OCI-LY7 (cell line): ENCODE measurements around the gene LRRC8C. TPM values are rescaled to one million over a fixed set of nuclear protein-coding genes. Genes with fewer than 3 reads are reported as not detected.

ENCODE experiments used
- BruUV-seq: library from RNA; stranded (reverse); fragments of 400-500 nt; replicated peaks from 2 replicates; lab custom pipeline; 2021; lab: Mats Ljungman, UMichigan
- CTCF ChIA-PET: fragments of 300-600 bp; sonication (Branson Sonifier 250); formaldehyde crosslinking; loops from one replicate; lab custom pipeline; 2022; ENCODE audit warnings: antibody characterized with exemption; ENCODE audit not compliant: unreplicated experiment; lab: Charles Lee
- POLR2A ChIA-PET: fragments of 300-600 bp; sonication (Branson Sonifier 250); formaldehyde crosslinking; loops from one replicate; lab custom pipeline; 2022; ENCODE audit warnings: antibody characterized with exemption; lab: Charles Lee
- DNase-seq: peaks from one replicate; pipeline ENCODE4 v3.0.0-alpha.2; 2015; ENCODE audit warnings: low spot score
- H2AFZ ChIP-seq: fragments of 200-600 bp; sonication (generic), shearing (Covaris generic); 2 replicates; pipeline ENCODE4 v1.6.1; 2014; ENCODE audit warnings: mild to moderate bottlenecking, antibody characterized with exemption, low read length, moderate library complexity
- H3K27ac ChIP-seq: fragments of 200-600 bp; sonication (generic); 2 replicates; pipeline ENCODE4 v1.5.1; 2014; ENCODE audit warnings: mixed run types, low read depth, mild to moderate bottlenecking, moderate library complexity, low read length, inconsistent platforms; ENCODE audit not compliant: poor library complexity, severe bottlenecking
- H3K36me3 ChIP-seq: fragments of 200-600 bp; sonication (generic); 2 replicates; pipeline ENCODE4 v1.6.1; 2014; ENCODE audit warnings: mild to moderate bottlenecking, antibody characterized with exemption, low read length, moderate library complexity, mixed read lengths; ENCODE audit not compliant: insufficient read depth
- H3K4me1 ChIP-seq: fragments of 200-600 bp; sonication (generic); 2 replicates; pipeline ENCODE4 v1.5.1; 2014; ENCODE audit warnings: mild to moderate bottlenecking, low read length; ENCODE audit not compliant: insufficient read depth, poor library complexity, severe bottlenecking
- H3K4me2 ChIP-seq: fragments of 200-600 bp; sonication (generic); 2 replicates; pipeline ENCODE4 v1.6.1; 2014; ENCODE audit warnings: mild to moderate bottlenecking, low read length
- H3K4me3 ChIP-seq: fragments of 200-600 bp; sonication (generic); 2 replicates; pipeline ENCODE4 v1.5.1; 2014; ENCODE audit warnings: mild to moderate bottlenecking, low read depth, low read length; ENCODE audit not compliant: poor library complexity, severe bottlenecking
- H3K79me2 ChIP-seq: fragments of 200-600 bp; sonication (generic); 2 replicates; pipeline ENCODE4 v1.6.1; 2016; ENCODE audit warnings: low read depth, mild to moderate bottlenecking, low read length, moderate library complexity, mixed read lengths; ENCODE audit not compliant: insufficient read depth
- H3K9me2 ChIP-seq: fragments of 200-600 bp; sonication (generic); 2 replicates; pipeline ENCODE4 v1.6.1; 2016; ENCODE audit warnings: mild to moderate bottlenecking, low read length, mixed read lengths; ENCODE audit not compliant: insufficient read depth
- H3K9me3 ChIP-seq: fragments of 200-600 bp; sonication (generic); 2 replicates; pipeline ENCODE4 v1.6.1; 2014; ENCODE audit warnings: mild to moderate bottlenecking, mixed run types, low read length, mixed read lengths
- H4K20me1 ChIP-seq: fragments of 200-600 bp; sonication (generic); 2 replicates; pipeline ENCODE4 v1.6.1; 2014; ENCODE audit warnings: mild to moderate bottlenecking, antibody characterized with exemption, low read length, moderate library complexity, mixed read lengths; ENCODE audit not compliant: insufficient read depth
- EZH2phosphoT487 ChIP-seq: fragments of 200-600 bp; sonication (generic); IDR thresholded peaks from 2 replicates; pipeline ENCODE4 v1.6.1; 2018; ENCODE audit warnings: low read depth, borderline replicate concordance, mild to moderate bottlenecking, mixed run types, antibody characterized with exemption, low read length, moderate library complexity, mixed read lengths
- intact Hi-C: fragments of 100-400 bp; cut with micrococcal nuclease; formaldehyde crosslinking; loops from one replicate; pipeline ENCODE4 v1.10.0; 2022; ENCODE audit not compliant: unreplicated experiment
- total RNA-seq, 2 experiments: library from RNA; depleted of rRNA in 1 of 2; stranded (reverse); fragments of >200 nt in 1 of 2; shearing (Covaris generic) in 1 of 2; gene quantifications; 2 replicates each; pipeline ENCODE4 v1.2.3, GENCODE V29; 2014 to 2022
- TF ChIP-seq, protein P1 (sequence below): fragments of 200-600 bp; sonication (generic); conservative IDR thresholded peaks from 2 replicates; pipeline ENCODE4 v1.5.1; 2014; ENCODE audit warnings: mild to moderate bottlenecking, antibody characterized with exemption, low read length, moderate library complexity, mixed read lengths

Gene LRRC8C
- total RNA-seq, 2 experiments from 2014 or later = 6.0 to 9.0 TPM

DNA sequence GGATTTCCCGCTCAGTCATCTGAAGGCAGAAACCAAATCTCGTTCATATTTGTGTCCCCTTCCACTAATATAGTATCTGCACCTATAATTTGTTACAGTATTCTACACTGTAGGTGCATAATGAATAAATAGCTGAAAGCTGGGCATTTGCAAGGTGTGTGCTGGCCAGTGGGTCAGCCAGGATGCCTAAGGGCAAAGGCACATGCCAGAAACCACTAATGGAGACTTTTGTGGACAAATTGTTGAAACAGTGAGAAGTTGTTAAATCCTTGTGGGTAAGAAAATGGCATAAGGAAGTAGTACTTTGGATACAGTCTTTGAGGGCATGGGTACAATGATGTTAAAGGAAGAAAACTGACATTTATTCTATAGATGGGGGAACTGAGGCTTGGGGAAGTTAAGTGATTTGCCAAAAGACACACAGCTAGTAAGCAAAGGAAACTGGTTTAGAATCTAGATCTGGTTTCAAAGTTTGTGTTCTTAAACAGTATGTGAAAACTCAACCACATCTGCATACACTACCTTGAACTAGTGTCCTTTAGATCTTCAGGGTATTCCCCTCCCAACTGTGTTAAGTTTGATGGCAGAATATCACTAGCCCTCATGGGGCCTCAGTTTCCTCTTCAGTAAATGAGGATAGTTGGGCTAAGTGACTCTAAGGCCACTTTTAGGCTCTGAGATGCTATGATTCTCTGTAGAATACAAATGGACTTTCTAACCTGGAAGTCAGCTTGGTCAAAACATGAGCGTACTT lies 26.5 kb upstream of the LRRC8C start:
- H3K79me2 ChIP-seq = no peaks in the 10 kb centered on the region
- H3K4me2 ChIP-seq = no peak overlapping the region
- H3K4me3 ChIP-seq = no peak overlapping the region
- TF ChIP-seq EZH2phosphoT487 = no peak
- TF ChIP-seq, protein P1, sequence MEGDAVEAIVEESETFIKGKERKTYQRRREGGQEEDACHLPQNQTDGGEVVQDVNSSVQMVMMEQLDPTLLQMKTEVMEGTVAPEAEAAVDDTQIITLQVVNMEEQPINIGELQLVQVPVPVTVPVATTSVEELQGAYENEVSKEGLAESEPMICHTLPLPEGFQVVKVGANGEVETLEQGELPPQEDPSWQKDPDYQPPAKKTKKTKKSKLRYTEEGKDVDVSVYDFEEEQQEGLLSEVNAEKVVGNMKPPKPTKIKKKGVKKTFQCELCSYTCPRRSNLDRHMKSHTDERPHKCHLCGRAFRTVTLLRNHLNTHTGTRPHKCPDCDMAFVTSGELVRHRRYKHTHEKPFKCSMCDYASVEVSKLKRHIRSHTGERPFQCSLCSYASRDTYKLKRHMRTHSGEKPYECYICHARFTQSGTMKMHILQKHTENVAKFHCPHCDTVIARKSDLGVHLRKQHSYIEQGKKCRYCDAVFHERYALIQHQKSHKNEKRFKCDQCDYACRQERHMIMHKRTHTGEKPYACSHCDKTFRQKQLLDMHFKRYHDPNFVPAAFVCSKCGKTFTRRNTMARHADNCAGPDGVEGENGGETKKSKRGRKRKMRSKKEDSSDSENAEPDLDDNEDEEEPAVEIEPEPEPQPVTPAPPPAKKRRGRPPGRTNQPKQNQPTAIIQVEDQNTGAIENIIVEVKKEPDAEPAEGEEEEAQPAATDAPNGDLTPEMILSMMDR = no peak
- 0 out of 2 replicates have a peak, but pooled peaks cover 3% of the 10 kb centered on the region for H4K20me1 ChIP-seq
- no peaks in the 10 kb centered on the region for H3K9me3 ChIP-seq
- POLR2A ChIA-PET = no interaction called here
- DNase-seq = no peak
- intact Hi-C loops = no loop called here
- H3K27ac ChIP-seq = no peak overlapping the region
- no peaks in the 10 kb centered on the region for H3K36me3 ChIP-seq
- no peaks in the 10 kb centered on the region for H3K4me1 ChIP-seq
- BruUV-seq = no TSS peak
- CTCF ChIA-PET = no interaction called here
- no peaks in the 10 kb centered on the region for H3K9me2 ChIP-seq
- no peak overlapping the region for H2AFZ ChIP-seq

- CTCF ChIA-PET = no interaction called here
- BruUV-seq = no TSS peak
- Histone ChIP-seq H3K27ac (no peak overlapping the region), H3K9me2 (no peaks in the 10 kb centered on the region), H3K36me3 (no peaks in the 10 kb centered on the region), H3K4me2 (no peak overlapping the region), H2AFZ (no peak overlapping the region), H3K4me3 (no peak overlapping the region), H3K4me1 (no peaks in the 10 kb centered on the region), H4K20me1 (no peaks in the 10 kb centered on the region), H3K79me2 (no peaks in the 10 kb centered on the region), H3K9me3 (no peaks in the 10 kb centered on the region)
- intact Hi-C loops = no loop called here
- no peak for DNase-seq
- TF ChIP-seq, protein P1 = no peak
- no peak for TF ChIP-seq EZH2phosphoT487
- POLR2A ChIA-PET = interaction anchor here (0.7 to 1.1 kb wide), 2 partner anchors 12 to 17 kb away, joined by 3 to 4 read pairs; no protein-coding TSS in a partner anchor
Observed at GRCh38 chr1:89607156-89607555, 25.8 kb upstream of the LRRC8C start.
